B cell (primary cell): Measurements from ENCODE around the gene BCL7B. TPM values are rescaled to one million over a fixed set of nuclear protein-coding genes. Genes with fewer than 3 reads are reported as not detected.

Experiments used
- ATAC-seq: fragments of 200-7000 bp; cut with Tn5 transposase; one replicate; pipeline ENCODE4 v1.10.0; 2021; ENCODE audit warnings: low read depth, mild to moderate bottlenecking, moderate number of reproducible peaks, moderate library complexity
- CTCF ChIA-PET: fragments of 350-600 bp; sonication (Branson Sonifier 250); formaldehyde crosslinking; loops from one replicate; lab custom pipeline; 2021; ENCODE audit warnings: antibody characterized with exemption, inconsistent platforms; lab: Charles Lee
- POLR2A ChIA-PET: fragments of 350-600 bp; sonication (Branson Sonifier 250); formaldehyde crosslinking; loops from one replicate; lab custom pipeline; 2021; ENCODE audit warnings: antibody characterized with exemption; lab: Charles Lee
- DNase-seq: peaks from one replicate; pipeline ENCODE4 v3.0.0; 2013
- H2AFZ ChIP-seq: 2 replicates; pipeline ENCODE4 v1.6.1; 2012; ENCODE audit warnings: mild to moderate bottlenecking, low read depth, low read length; ENCODE audit not compliant: insufficient read depth, poor library complexity, severe bottlenecking
- H3K27ac ChIP-seq, 2 donors: 1 replicate in 1 of 2; 2 replicates in 1 of 2; pipeline ENCODE4 v1.5.1; 2012 to 2013; ENCODE audit warnings: low read length in 2 of 2, mild to moderate bottlenecking in 2 of 2, moderate library complexity in 1 of 2
- H3K27me3 ChIP-seq, 4 experiments: fragments of 200-600 bp in 1 of 4; sonication (generic) in 1 of 4; replicated peaks in 1 of 4; 1 replicate in 2 of 4; 2 replicates in 2 of 4; pipeline versions ENCODE4 v1.6.1 to v1.7.0; 2013 to 2016; ENCODE audit warnings: low read length in 3 of 4, mild to moderate bottlenecking in 2 of 4, mixed read lengths in 1 of 4, moderate library complexity in 1 of 4; ENCODE audit not compliant: insufficient read depth in 4 of 4, control insufficient read depth in 3 of 4; ENCODE audit errors: control extremely low read depth in 1 of 4
- H3K36me3 ChIP-seq, 2 experiments: replicated peaks in 1 of 2; 1 replicate in 1 of 2; 2 replicates in 1 of 2; pipeline versions ENCODE4 v1.6.1 to v1.7.1; 2013; ENCODE audit warnings: low read length in 1 of 2; ENCODE audit not compliant: insufficient read depth in 2 of 2, control insufficient read depth in 1 of 2; ENCODE audit errors: control extremely low read depth in 1 of 2, extremely low read depth in 1 of 2
- H3K4me1 ChIP-seq, 2 donors: fragments of 200-600 bp in 1 of 2; sonication (generic) in 1 of 2; 1 replicate in 1 of 2; 2 replicates in 1 of 2; pipeline versions ENCODE4 v1.5.1 to v1.6.1; 2013 to 2017; ENCODE audit warnings: low read length in 2 of 2; ENCODE audit not compliant: control insufficient read depth in 2 of 2, insufficient read depth in 2 of 2
- H3K4me2 ChIP-seq: replicated peaks from 2 replicates; pipeline ENCODE3; 2012; ENCODE audit warnings: mild to moderate bottlenecking, low read depth, low read length; ENCODE audit not compliant: poor library complexity, severe bottlenecking
- H3K4me3 ChIP-seq, 5 experiments: fragments of 200-600 bp in 1 of 5; sonication (generic) in 1 of 5; 1 replicate in 3 of 5; 2 replicates in 2 of 5; pipeline versions ENCODE4 v1.5.1 to v1.7.0; 2011 to 2016; ENCODE audit warnings: low read length in 4 of 5, mild to moderate bottlenecking in 4 of 5, low read depth in 2 of 5, control low read depth in 1 of 5, moderate library complexity in 1 of 5; ENCODE audit not compliant: insufficient read depth in 1 of 5; ENCODE audit errors: control extremely low read depth in 1 of 5, extremely low read depth in 1 of 5
- H3K79me2 ChIP-seq: fragments of 200-600 bp; sonication (generic); one replicate; pipeline ENCODE4 v1.6.0; 2016; ENCODE audit warnings: low read length; ENCODE audit not compliant: control insufficient read depth, insufficient read depth
- H3K9ac ChIP-seq: fragments of 200-600 bp; sonication (generic); 2 replicates; pipeline ENCODE4 v1.6.1; 2017; ENCODE audit warnings: mild to moderate bottlenecking, low read length, moderate library complexity
- H3K9me3 ChIP-seq, 3 donors: one replicate each; pipeline versions ENCODE4 v1.6.1 to v1.7.1; 2013; ENCODE audit warnings: low read length in 2 of 3; ENCODE audit not compliant: control insufficient read depth in 2 of 3, insufficient read depth in 1 of 3; ENCODE audit errors: control extremely low read depth in 1 of 3
- H4K20me1 ChIP-seq: 2 replicates; pipeline ENCODE4 v1.6.0; 2012; ENCODE audit warnings: mild to moderate bottlenecking, low read length; ENCODE audit not compliant: insufficient read depth, control insufficient read depth, poor library complexity, severe bottlenecking
- H3K27ac Mint-ChIP-seq: one replicate; pipeline ENCODE4 v1.8.0; 2021; ENCODE audit warnings: mixed read lengths
- H3K27me3 Mint-ChIP-seq: one replicate; pipeline ENCODE4 v1.8.0; 2021; ENCODE audit warnings: mixed read lengths
- H3K4me1 Mint-ChIP-seq: one replicate; pipeline ENCODE4 v1.8.0; 2021; ENCODE audit warnings: mixed read lengths
- H3K4me3 Mint-ChIP-seq: one replicate; pipeline ENCODE4 v1.8.0; 2021; ENCODE audit warnings: mixed read lengths
- H3K9me3 Mint-ChIP-seq: one replicate; pipeline ENCODE4 v1.8.0; 2022; ENCODE audit warnings: mixed read lengths; ENCODE audit not compliant: insufficient read depth
- CTCF ChIP-seq: fragments of 200-600 bp; IDR thresholded peaks from one replicate; pipeline ENCODE4 v1.8.0; 2022; ENCODE audit warnings: antibody characterized with exemption, mild to moderate bottlenecking
- EZH2 ChIP-seq: IDR thresholded peaks from 2 replicates; pipeline ENCODE4 v1.6.1; 2012; ENCODE audit warnings: borderline replicate concordance, low read depth, mild to moderate bottlenecking, moderate library complexity, low read length; ENCODE audit not compliant: insufficient read depth, poor library complexity, severe bottlenecking
- WGBS: methylation state at CpG from one replicate; pipeline ENCODE4 v1.1.5; 2013; ENCODE audit warnings: missing lambda C conversion rate; ENCODE audit not compliant: insufficient coverage; 5-methylcytosine and 5-hydroxymethylcytosine counted together
- intact Hi-C: fragments of 100-400 bp; cut with micrococcal nuclease; formaldehyde crosslinking; loops from one replicate; pipeline ENCODE4 v1.10.0; 2022
- polyA plus RNA-seq: library from polyadenylated mRNA; depleted of rRNA; stranded (reverse); fragments of >200 nt; gene quantifications from 2 replicates; pipeline ENCODE4 v1.2.3, GENCODE V29; 2012
- total RNA-seq, 2 donors: library from RNA; stranded (reverse); fragments of 120-200 nt in 1 of 2; gene quantifications; 1 replicate in 1 of 2; 2 replicates in 1 of 2; pipeline versions ENCODE4 v1.2.3 to v1.2.4, GENCODE V29; 2013 to 2022

The BCL7B gene
- total and polyA plus RNA-seq, 2 donors (not counting 1 experiment from before 2014, with no cell fraction given) = 61.9 to 69.8 TPM

GRCh38 chr7:73507556-73507955, 49.9 kb downstream of the BCL7B start:
- no peaks in the 10 kb centered on the region for H3K27me3 ChIP-seq
- peaks cover 4% of the 10 kb centered on the region for H3K4me1 Mint-ChIP-seq
- H3K4me1 ChIP-seq = no peaks in the 10 kb centered on the region
- ChIA-PET POLR2A (no interaction called here), CTCF (interaction anchor here (1.7 kb wide), 1 partner anchor 15 kb away, joined by 5 read pairs; no protein-coding TSS in a partner anchor)
- H3K27ac Mint-ChIP-seq = no peak overlapping the region
- no peaks in the 10 kb centered on the region for H3K9me3 Mint-ChIP-seq
- WGBS = 100% methylated on average over 2 of the region's 2 CpGs
- H3K36me3 ChIP-seq = peaks cover 29 to 61% of the 10 kb centered on the region in 2 experiments
- no peak overlapping the region for H3K4me3 Mint-ChIP-seq
- TF ChIP-seq EZH2 (no peak), CTCF (no peak)
- H3K9me3 ChIP-seq = no peaks in the 10 kb centered on the region
- no peak for ATAC-seq
- no peak overlapping the region for H3K4me3 ChIP-seq
- H4K20me1 ChIP-seq = peaks cover 75% of the 10 kb centered on the region
- DNase-seq = no peak
- intact Hi-C loops = no loop called here
- H2AFZ ChIP-seq = no peak overlapping the region
- no peak overlapping the region for H3K27ac ChIP-seq
- no peaks in the 10 kb centered on the region for H3K27me3 Mint-ChIP-seq
- peaks cover 95% of the 10 kb centered on the region for H3K79me2 ChIP-seq
- no peak overlapping the region for H3K4me2 ChIP-seq
- no peak overlapping the region for H3K9ac ChIP-seq

GRCh38 chr7:73504920-73505319, 52.6 kb downstream of the BCL7B start:
- no CpG with 5 or more reads among the region's 1 CpG for WGBS
- Mint-ChIP-seq H3K4me3 (no peak overlapping the region), H3K27ac (no peak overlapping the region), H3K9me3 (no peaks in the 10 kb centered on the region), H3K4me1 (no peaks in the 10 kb centered on the region), H3K27me3 (no peaks in the 10 kb centered on the region)
- no peak overlapping the region for H2AFZ ChIP-seq
- H3K4me1 ChIP-seq = no peaks in the 10 kb centered on the region
- peaks cover 60% of the 10 kb centered on the region for H4K20me1 ChIP-seq
- H3K9ac ChIP-seq = no peak overlapping the region
- H3K4me3 ChIP-seq = no peak overlapping the region
- no peak overlapping the region for H3K27ac ChIP-seq
- no peaks in the 10 kb centered on the region for H3K27me3 ChIP-seq
- DNase-seq = no peak
- H3K36me3 ChIP-seq = peaks cover 24 to 75% of the 10 kb centered on the region in 2 experiments
- peaks cover 80% of the 10 kb centered on the region for H3K79me2 ChIP-seq
- intact Hi-C loops = no loop called here
- POLR2A ChIA-PET = no interaction called here
- TF ChIP-seq EZH2 (no peak), CTCF (no peak)
- no peaks in the 10 kb centered on the region for H3K9me3 ChIP-seq
- no peak overlapping the region for H3K4me2 ChIP-seq
- CTCF ChIA-PET = interaction anchor here (1.0 kb wide), 1 partner anchor 18 kb away, joined by 3 read pairs; the partner anchor contains the start of gene BAZ1B
- ATAC-seq = no peak
